IPS-20b (cell line): ENCODE results near the gene ZNF668.
"Not testable (repeated sequence)": the region's sequence is repeated elsewhere in the genome, so short reads cannot be mapped to it uniquely, and the experiment has no call there.

Source experiments
- H3K27ac ChIP-seq: one replicate; pipeline ENCODE4 v1.5.1; 2013; ENCODE audit warnings: low read length
- H3K27me3 ChIP-seq: 2 replicates; pipeline ENCODE4 v1.6.1; 2013; ENCODE audit warnings: mild to moderate bottlenecking, low read length, inconsistent platforms; ENCODE audit not compliant: insufficient read depth
- H3K36me3 ChIP-seq: 2 replicates; pipeline ENCODE4 v1.6.1; 2013; ENCODE audit warnings: low read depth, mild to moderate bottlenecking, inconsistent platforms, low read length, moderate library complexity; ENCODE audit not compliant: insufficient read depth
- H3K4me1 ChIP-seq: 2 replicates; pipeline ENCODE4 v1.6.1; 2013; ENCODE audit warnings: mild to moderate bottlenecking, control low read depth, inconsistent platforms, low read length, moderate library complexity; ENCODE audit not compliant: insufficient read depth
- H3K4me3 ChIP-seq: 2 replicates; pipeline ENCODE4 v1.5.1; 2013; ENCODE audit warnings: mild to moderate bottlenecking, low read length, inconsistent platforms
- H3K9ac ChIP-seq: 2 replicates; pipeline ENCODE4 v1.6.1; 2013; ENCODE audit warnings: low read depth, mild to moderate bottlenecking, inconsistent platforms, low read length, moderate library complexity
- H3K9me3 ChIP-seq: 2 replicates; pipeline ENCODE4 v1.6.1; 2013; ENCODE audit warnings: mild to moderate bottlenecking, low read depth, low read length, inconsistent platforms; ENCODE audit not compliant: insufficient read depth

The ZNF668 gene

GRCh38 chr16:31011815-31012214, 62.2 kb downstream of the ZNF668 start:
- H3K27ac ChIP-seq, H3K9ac ChIP-seq, H3K4me3 ChIP-seq, H3K4me1 ChIP-seq, H3K9me3 ChIP-seq, H3K36me3 ChIP-seq: not testable (repeated sequence)
- H3K27me3 ChIP-seq: peaks cover 22% of the 10 kb centered on the region
